ENCODE data around the gene XAGE2. TPM values are rescaled to one million over a fixed set of nuclear protein-coding genes. Genes with fewer than 3 reads are reported as not detected.
"Not testable (repeated sequence)": the region's sequence is repeated elsewhere in the genome, so short reads cannot be mapped to it uniquely, and the experiment has no call there.

Gene XAGE2
- total RNA-seq: not detected
- polyA plus RNA-seq: not detected
- 0 to 0.15 (median 0) reads per million in 6 experiments for total RNA-seq

GRCh38 chrX:52368368-52369055 lies at the start of gene XAGE2:
Gene XAGE2, plus strand, starts transcription at chrX:52369021. Its CDS starts 994 bp downstream, at chrX:52370015.
- POLR2A ChIA-PET: no interaction called here
- Mint-ChIP-seq H3K4me3 (no peak within 1 kb of the TSS), H3K9me3 (no peaks in the 10 kb centered on the region), H3K4me1 (no peaks in the 10 kb centered on the region), H3K36me3 (no peaks in the 10 kb centered on the region), H3K27me3 (peaks cover 0 to 11% (median 4%) of the 10 kb centered on the region in 5 donors), H3K27ac (no peak within 1 kb of the TSS)
- no peak for DNase-seq
- ATAC-seq: no peak

- no peak for ATAC-seq
- Mint-ChIP-seq H3K36me3 (no peaks in the 10 kb centered on the region), H3K4me3 (no peak overlapping the region), H3K4me1 (no peaks in the 10 kb centered on the region), H3K27me3 (peaks cover 4 to 18% (median 10%) of the 10 kb centered on the region in 5 donors), H3K27ac (no peak overlapping the region), H3K9me3 (peaks cover 0 to 17% (median 0%) of the 10 kb centered on the region in 9 donors)
- POLR2A ChIA-PET: no interaction called here
- DNase-seq: no peak
These were observed 31.4 kb upstream of the XAGE2 start for GRCh38 chrX:52337410-52337809.

GRCh38 chrX:52341493-52341892 lies 27.3 kb upstream of the XAGE2 start:
- Mint-ChIP-seq H3K4me3 (no peak overlapping the region), H3K9me3 (no peaks in the 10 kb centered on the region), H3K27ac (no peak overlapping the region), H3K27me3 (peaks cover 0 to 10% (median 1%) of the 10 kb centered on the region in 5 donors), H3K4me1 (peaks cover 0 to 1% (median 0%) of the 10 kb centered on the region in 4 donors), H3K36me3 (no peaks in the 10 kb centered on the region)
- POLR2A ChIA-PET: no interaction called here
- no peak for DNase-seq
- ATAC-seq: no peak

GRCh38 chrX:52343131-52343530 lies 25.7 kb upstream of the XAGE2 start:
- H3K27me3 Mint-ChIP-seq, H3K9me3 Mint-ChIP-seq, H3K36me3 Mint-ChIP-seq, DNase-seq, H3K4me3 Mint-ChIP-seq, ATAC-seq, H3K4me1 Mint-ChIP-seq, POLR2A ChIA-PET, H3K27ac Mint-ChIP-seq: not testable (repeated sequence)

GRCh38 chrX:52345402-52345801 lies 23.4 kb upstream of the XAGE2 start:
- H3K36me3 Mint-ChIP-seq, ATAC-seq, H3K9me3 Mint-ChIP-seq, H3K4me1 Mint-ChIP-seq, POLR2A ChIA-PET, H3K27ac Mint-ChIP-seq, H3K4me3 Mint-ChIP-seq, H3K27me3 Mint-ChIP-seq: not testable (repeated sequence)
- DNase-seq: peak in 4 of 10 donors; percentile 1 to 17 (median 5)

GRCh38 chrX:52346174-52347165 lies 22.4 kb upstream of the XAGE2 start:
- Mint-ChIP-seq H3K27me3 (peaks cover 0 to under 1% (median 0%) of the 10 kb centered on the region in 5 donors), H3K27ac (no peak overlapping the region), H3K4me3 (no peak overlapping the region), H3K4me1 (peaks cover 0 to 1% (median 0%) of the 10 kb centered on the region in 4 donors), H3K36me3 (no peaks in the 10 kb centered on the region), H3K9me3 (no peaks in the 10 kb centered on the region)
- ATAC-seq (no peak), DNase-seq (no peak)
- POLR2A ChIA-PET: interaction anchor here (0.6 kb wide), 1 partner anchor 85 kb away, joined by 7 read pairs; no protein-coding TSS in a partner anchor

GRCh38 chrX:52349681-52350080 lies 19.1 kb upstream of the XAGE2 start:
- Mint-ChIP-seq H3K27ac (no peak overlapping the region), H3K27me3 (peaks cover 0 to 9% (median 0%) of the 10 kb centered on the region in 5 donors), H3K4me3 (no peak overlapping the region), H3K4me1 (peaks cover 0 to 1% (median 0%) of the 10 kb centered on the region in 4 donors), H3K9me3 (no peaks in the 10 kb centered on the region), H3K36me3 (no peaks in the 10 kb centered on the region)
- no peak for DNase-seq
- no peak for ATAC-seq
- POLR2A ChIA-PET: no interaction called here

- ATAC-seq: no peak
- H3K4me3 Mint-ChIP-seq: no peak overlapping the region
- no peaks in the 10 kb centered on the region for H3K4me1 Mint-ChIP-seq
- no peak overlapping the region for H3K27ac Mint-ChIP-seq
- POLR2A ChIA-PET: no interaction called here
- no peaks in the 10 kb centered on the region for H3K9me3 Mint-ChIP-seq
- peaks cover 0 to 9% (median 1%) of the 10 kb centered on the region in 5 donors for H3K27me3 Mint-ChIP-seq
- no peak for DNase-seq
- no peaks in the 10 kb centered on the region for H3K36me3 Mint-ChIP-seq
These were observed 16.3 kb upstream of the XAGE2 start for GRCh38 chrX:52352551-52352950.

GRCh38 chrX:52353838-52354237 lies 15.0 kb upstream of the XAGE2 start:
- Mint-ChIP-seq H3K9me3 (no peaks in the 10 kb centered on the region), H3K4me1 (no peaks in the 10 kb centered on the region), H3K36me3 (no peaks in the 10 kb centered on the region), H3K27me3 (peaks cover 0 to 9% (median 1%) of the 10 kb centered on the region in 5 donors), H3K27ac (no peak overlapping the region), H3K4me3 (no peak overlapping the region)
- DNase-seq: no peak
- POLR2A ChIA-PET: no interaction called here
- no peak for ATAC-seq

- no peaks in the 10 kb centered on the region for H3K9me3 Mint-ChIP-seq
- H3K27ac Mint-ChIP-seq: no peak overlapping the region
- ATAC-seq (no peak), DNase-seq (no peak)
- POLR2A ChIA-PET: no interaction called here
- no peak overlapping the region for H3K4me3 Mint-ChIP-seq
- H3K4me1 Mint-ChIP-seq: no peaks in the 10 kb centered on the region
- H3K36me3 Mint-ChIP-seq: no peaks in the 10 kb centered on the region
- H3K27me3 Mint-ChIP-seq: peaks cover 3 to 9% (median 3%) of the 10 kb centered on the region in 5 donors
These were observed 13.7 kb upstream of the XAGE2 start for GRCh38 chrX:52355108-52355507.

GRCh38 chrX:52359614-52360232 lies 9.1 kb upstream of the XAGE2 start:
- H3K36me3 Mint-ChIP-seq: no peaks in the 10 kb centered on the region
- DNase-seq (no peak), ATAC-seq (no peak)
- POLR2A ChIA-PET: no interaction called here
- H3K4me1 Mint-ChIP-seq: no peaks in the 10 kb centered on the region
- no peaks in the 10 kb centered on the region for H3K9me3 Mint-ChIP-seq
- no peak overlapping the region for H3K27ac Mint-ChIP-seq
- H3K27me3 Mint-ChIP-seq: peaks cover 0 to 9% (median 6%) of the 10 kb centered on the region in 5 donors
- H3K4me3 Mint-ChIP-seq: no peak overlapping the region

- H3K27me3 Mint-ChIP-seq: peaks cover 2 to 13% (median 9%) of the 10 kb centered on the region in 5 donors
- POLR2A ChIA-PET: no interaction called here
These were observed 6.9 kb upstream of the XAGE2 start for GRCh38 chrX:52361941-52362340.

More at GRCh38 chrX:52361941-52362340, 6.9 kb upstream of the XAGE2 start:
- ATAC-seq (no peak), DNase-seq (no peak)
- Mint-ChIP-seq H3K4me3 (no peak overlapping the region), H3K9me3 (no peaks in the 10 kb centered on the region), H3K4me1 (no peaks in the 10 kb centered on the region), H3K36me3 (no peaks in the 10 kb centered on the region), H3K27ac (no peak overlapping the region)

Data from naive thymus-derived CD8-positive, alpha-beta T cell (primary cell).